Activated gamma-delta T cell treated with Interleukin-2 at 50 U/mL for 16 hours (primary cell): ENCODE results near the gene HOXB2.

Experiments
- DNase-seq: peaks from one replicate; pipeline ENCODE4 v3.0.0-alpha.2; 2020

The HOXB2 gene

GRCh38 chr17:48545022-48545375 is at the start of gene HOXB2:
TSS of gene HOXB2 (minus strand) at chr17:48545109. CDS start at chr17:48544911, 198 bp downstream.
- DNase-seq, result no peak

- DNase-seq, result peak; percentile 77
Observed at GRCh38 chr17:48593840-48594537, 49.1 kb upstream of the HOXB2 start.

GRCh38 chr17:48593126-48593829 is 48.4 kb upstream of the HOXB2 start, which contains the start of gene HOXB5:
TSS of gene HOXB5 (minus strand) at chr17:48593779. CDS start at chr17:48593682, 97 bp downstream.
- no peak for DNase-seq

- no peak for DNase-seq
Observed at GRCh38 chr17:48592577-48592976, 47.7 kb upstream of the HOXB2 start.

GRCh38 chr17:48592057-48592514 is 47.2 kb upstream of the HOXB2 start:
- no peak for DNase-seq

GRCh38 chr17:48591255-48592056 is 46.5 kb upstream of the HOXB2 start:
- DNase-seq, result no peak

GRCh38 chr17:48590607-48591161 is 45.8 kb upstream of the HOXB2 start:
- DNase-seq, result no peak

GRCh38 chr17:48589831-48590606 is 45.1 kb upstream of the HOXB2 start, which contains the start of gene HOXB3:
TSS of gene HOXB3 (minus strand) at chr17:48590241. CDS start at chr17:48552474, 37,767 bp downstream.
- no peak for DNase-seq

GRCh38 chr17:48589060-48589830 is 44.3 kb upstream of the HOXB2 start:
- DNase-seq, result no peak

- no peak for DNase-seq
Observed at GRCh38 chr17:48588528-48588927, 43.6 kb upstream of the HOXB2 start.

- no peak for DNase-seq
Observed at GRCh38 chr17:48588074-48588415, 43.1 kb upstream of the HOXB2 start.

GRCh38 chr17:48587276-48588073 is 42.6 kb upstream of the HOXB2 start:
- no peak for DNase-seq

GRCh38 chr17:48586355-48587258 is 41.7 kb upstream of the HOXB2 start:
- no peak for DNase-seq

GRCh38 chr17:48584223-48584741 is 39.4 kb upstream of the HOXB2 start:
- DNase-seq, result no peak

- DNase-seq, result no peak
Observed at GRCh38 chr17:48583708-48584222, 38.9 kb upstream of the HOXB2 start.

- DNase-seq, result no peak
Observed at GRCh38 chr17:48582750-48583069, 37.8 kb upstream of the HOXB2 start.

- DNase-seq, result no peak
Observed at GRCh38 chr17:48579760-48580554, 35.0 kb upstream of the HOXB2 start.

- no peak for DNase-seq
Observed at GRCh38 chr17:48579471-48579759, 34.5 kb upstream of the HOXB2 start.
